Mesodermal cell (in vitro differentiated cells): ENCODE data around the gene SERPINA12.

Source experiments
- H3K27ac ChIP-seq: 2 replicates; pipeline ENCODE4 v1.7.0; 2013; ENCODE audit warnings: mild to moderate bottlenecking, low read depth, low read length, moderate library complexity; ENCODE audit not compliant: severe bottlenecking
- H3K36me3 ChIP-seq: 2 replicates; pipeline ENCODE4 v1.7.1; 2013; ENCODE audit warnings: mild to moderate bottlenecking, low read length, moderate library complexity; ENCODE audit not compliant: control insufficient read depth, insufficient read depth
- H3K4me1 ChIP-seq: one replicate; pipeline ENCODE4 v1.7.1; 2013; ENCODE audit warnings: mild to moderate bottlenecking, low read length; ENCODE audit not compliant: insufficient read depth, control insufficient read depth, poor library complexity, severe bottlenecking
- H3K4me3 ChIP-seq: 2 replicates; pipeline ENCODE4 v1.7.0; 2013; ENCODE audit warnings: low read length, control low read depth, mild to moderate bottlenecking; ENCODE audit not compliant: insufficient read depth, poor library complexity, severe bottlenecking; ENCODE audit errors: extremely low read depth
- H3K9me3 ChIP-seq: 2 replicates; pipeline ENCODE4 v1.7.1; 2013; ENCODE audit warnings: mild to moderate bottlenecking, low read length, moderate library complexity; ENCODE audit not compliant: control insufficient read depth
- WGBS, 2 experiments: methylation state at CpG; one replicate each; pipeline ENCODE4 v1.1.5; 2013; ENCODE audit warnings: missing lambda C conversion rate in 2 of 2; ENCODE audit not compliant: insufficient coverage in 2 of 2; 5-methylcytosine and 5-hydroxymethylcytosine counted together

The SERPINA12 gene

GRCh38 chr14:94536836-94537235 is 27.6 kb upstream of the SERPINA12 start:
- Histone ChIP-seq H3K4me3 (no peak overlapping the region), H3K9me3 (no peaks in the 10 kb centered on the region), H3K36me3 (no peaks in the 10 kb centered on the region), H3K27ac (no peak overlapping the region), H3K4me1 (no peaks in the 10 kb centered on the region)
- WGBS, 2 experiments: 64 to 100% methylated on average over 1 to 2 of the region's 2 CpGs

- no peaks in the 10 kb centered on the region for H3K36me3 ChIP-seq
- H3K9me3 ChIP-seq: no peaks in the 10 kb centered on the region
- H3K4me3 ChIP-seq: no peak overlapping the region
- WGBS, 2 experiments: 71 to 96% methylated on average over 1 to 2 of the region's 3 CpGs
- no peak overlapping the region for H3K27ac ChIP-seq
- no peaks in the 10 kb centered on the region for H3K4me1 ChIP-seq
Observed at GRCh38 chr14:94535506-94535905, 26.2 kb upstream of the SERPINA12 start.

GRCh38 chr14:94532447-94532846 is 23.2 kb upstream of the SERPINA12 start:
- no CpG with 5 or more reads among the region's 2 CpGs for WGBS, 2 experiments
- no peak overlapping the region for H3K27ac ChIP-seq
- no peaks in the 10 kb centered on the region for H3K9me3 ChIP-seq
- no peak overlapping the region for H3K4me3 ChIP-seq
- no peaks in the 10 kb centered on the region for H3K36me3 ChIP-seq
- no peaks in the 10 kb centered on the region for H3K4me1 ChIP-seq

- Histone ChIP-seq H3K4me3 (no peak overlapping the region), H3K9me3 (no peaks in the 10 kb centered on the region), H3K4me1 (no peaks in the 10 kb centered on the region), H3K36me3 (no peaks in the 10 kb centered on the region), H3K27ac (no peak overlapping the region)
Observed at GRCh38 chr14:94531187-94531586, 21.9 kb upstream of the SERPINA12 start.

GRCh38 chr14:94524093-94524492 is 14.8 kb upstream of the SERPINA12 start:
- H3K36me3 ChIP-seq: no peaks in the 10 kb centered on the region
- H3K4me1 ChIP-seq: no peaks in the 10 kb centered on the region
- H3K9me3 ChIP-seq: no peaks in the 10 kb centered on the region
- H3K27ac ChIP-seq: no peak overlapping the region
- WGBS, 2 experiments: 74% methylated on average over 3 of the region's 3 CpGs; no CpG with 5 or more reads in 1 of the 2 experiments
- H3K4me3 ChIP-seq: no peak overlapping the region

- WGBS, 2 experiments: 94 to 98% methylated on average over 5 to 8 of the region's 8 CpGs
- no peaks in the 10 kb centered on the region for H3K36me3 ChIP-seq
- H3K27ac ChIP-seq: no peak overlapping the region
- no peaks in the 10 kb centered on the region for H3K9me3 ChIP-seq
- no peaks in the 10 kb centered on the region for H3K4me1 ChIP-seq
- H3K4me3 ChIP-seq: no peak overlapping the region
Observed at GRCh38 chr14:94523265-94523664, 14.0 kb upstream of the SERPINA12 start.

GRCh38 chr14:94522115-94522724 is 13.0 kb upstream of the SERPINA12 start:
- Histone ChIP-seq H3K9me3 (no peaks in the 10 kb centered on the region), H3K36me3 (no peaks in the 10 kb centered on the region), H3K4me3 (no peak overlapping the region), H3K27ac (no peak overlapping the region), H3K4me1 (no peaks in the 10 kb centered on the region)
- 88 to 100% methylated on average over 6 to 7 of the region's 7 CpGs for whole genome bisulfite sequencing, 2 experiments

GRCh38 chr14:94521375-94522114 is 12.3 kb upstream of the SERPINA12 start:
- no peak overlapping the region for H3K27ac ChIP-seq
- H3K9me3 ChIP-seq: no peaks in the 10 kb centered on the region
- no peaks in the 10 kb centered on the region for H3K4me1 ChIP-seq
- no peak overlapping the region for H3K4me3 ChIP-seq
- WGBS, 2 experiments: 59 to 79% methylated on average over 3 to 5 of the region's 5 CpGs
- H3K36me3 ChIP-seq: no peaks in the 10 kb centered on the region

GRCh38 chr14:94517641-94518257 is 8.5 kb upstream of the SERPINA12 start:
- WGBS, 2 experiments: 53 to 55% methylated on average over 3 to 6 of the region's 7 CpGs
- no peak overlapping the region for H3K27ac ChIP-seq

GRCh38 chr14:94517248-94517640 is 8.0 kb upstream of the SERPINA12 start:
- WGBS, 2 experiments: 43 to 57% methylated on average over 5 to 7 of the region's 10 CpGs
- Histone ChIP-seq H3K4me3 (no peak overlapping the region), H3K36me3 (no peaks in the 10 kb centered on the region), H3K9me3 (no peaks in the 10 kb centered on the region), H3K4me1 (no peaks in the 10 kb centered on the region), H3K27ac (no peak overlapping the region)

More at GRCh38 chr14:94517641-94518257, 8.5 kb upstream of the SERPINA12 start:
- no peaks in the 10 kb centered on the region for H3K4me1 ChIP-seq
- no peaks in the 10 kb centered on the region for H3K9me3 ChIP-seq
- H3K4me3 ChIP-seq: no peak overlapping the region
- no peaks in the 10 kb centered on the region for H3K36me3 ChIP-seq

GRCh38 chr14:94515856-94516255 is 6.6 kb upstream of the SERPINA12 start:
- no peaks in the 10 kb centered on the region for H3K36me3 ChIP-seq
- WGBS, 2 experiments: 93% methylated on average over 5 of the region's 6 CpGs
- no peak overlapping the region for H3K27ac ChIP-seq
- no peaks in the 10 kb centered on the region for H3K4me1 ChIP-seq
- H3K9me3 ChIP-seq: no peaks in the 10 kb centered on the region
- H3K4me3 ChIP-seq: no peak overlapping the region
